IPS DF 4.7 (cell line): ENCODE results near the gene INPPL1.

ENCODE experiments used
- DNase-seq: peaks from one replicate; pipeline ENCODE4 v3.0.0-alpha.2; 2013; ENCODE audit warnings: low spot score; ENCODE audit errors: extremely low read depth

INPPL1 gene

DNA sequence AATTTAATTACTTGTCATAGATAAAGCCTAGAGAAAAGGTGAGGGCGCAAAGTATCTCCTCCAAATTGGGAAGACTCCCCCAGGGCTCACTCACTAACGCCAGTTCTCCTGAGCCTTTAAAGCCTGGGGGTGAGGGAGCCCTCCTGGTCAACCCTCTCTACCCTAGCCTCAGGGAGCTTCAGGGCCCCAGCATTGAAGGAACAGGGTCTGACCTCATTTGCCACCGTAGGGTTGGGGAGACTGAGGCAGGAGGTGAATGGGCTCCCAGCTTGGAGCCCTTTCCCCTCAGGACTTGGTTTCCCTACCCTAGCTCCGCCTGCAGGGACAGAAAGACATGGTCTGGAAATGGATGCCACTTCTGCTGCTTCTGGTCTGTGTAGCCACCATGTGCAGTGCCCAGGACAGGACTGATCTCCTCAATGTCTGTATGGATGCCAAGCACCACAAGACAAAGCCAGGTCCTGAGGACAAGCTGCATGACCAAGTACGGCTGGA lies 6.3 kb upstream of the INPPL1 start:
- no peak for DNase-seq

DNA sequence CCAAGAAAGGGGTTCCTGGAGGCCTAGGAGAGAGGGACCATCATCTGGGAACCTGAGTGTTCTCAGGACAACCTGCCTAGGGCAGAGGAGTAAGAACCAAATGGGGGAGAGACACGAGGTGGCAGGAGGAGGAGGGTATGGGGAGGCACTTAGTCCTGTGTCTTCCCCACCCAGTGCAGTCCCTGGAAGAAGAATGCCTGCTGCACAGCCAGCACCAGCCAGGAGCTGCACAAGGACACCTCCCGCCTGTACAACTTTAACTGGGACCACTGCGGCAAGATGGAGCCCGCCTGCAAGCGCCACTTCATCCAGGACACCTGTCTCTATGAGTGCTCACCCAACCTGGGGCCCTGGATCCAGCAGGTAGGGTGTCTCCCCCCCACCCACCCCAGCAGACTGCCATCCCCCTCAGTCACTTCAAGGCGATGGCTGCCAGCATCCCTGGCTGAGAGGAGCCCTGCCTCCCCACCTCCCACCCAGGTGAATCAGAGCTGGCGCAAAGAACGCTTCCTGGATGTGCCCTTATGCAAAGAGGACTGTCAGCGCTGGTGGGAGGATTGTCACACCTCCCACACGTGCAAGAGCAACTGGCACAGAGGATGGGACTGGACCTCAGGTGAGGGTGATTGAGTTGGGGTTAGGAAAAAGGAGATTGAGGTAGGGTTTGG lies 3.7 kb upstream of the INPPL1 start:
- no peak for DNase-seq

DNA sequence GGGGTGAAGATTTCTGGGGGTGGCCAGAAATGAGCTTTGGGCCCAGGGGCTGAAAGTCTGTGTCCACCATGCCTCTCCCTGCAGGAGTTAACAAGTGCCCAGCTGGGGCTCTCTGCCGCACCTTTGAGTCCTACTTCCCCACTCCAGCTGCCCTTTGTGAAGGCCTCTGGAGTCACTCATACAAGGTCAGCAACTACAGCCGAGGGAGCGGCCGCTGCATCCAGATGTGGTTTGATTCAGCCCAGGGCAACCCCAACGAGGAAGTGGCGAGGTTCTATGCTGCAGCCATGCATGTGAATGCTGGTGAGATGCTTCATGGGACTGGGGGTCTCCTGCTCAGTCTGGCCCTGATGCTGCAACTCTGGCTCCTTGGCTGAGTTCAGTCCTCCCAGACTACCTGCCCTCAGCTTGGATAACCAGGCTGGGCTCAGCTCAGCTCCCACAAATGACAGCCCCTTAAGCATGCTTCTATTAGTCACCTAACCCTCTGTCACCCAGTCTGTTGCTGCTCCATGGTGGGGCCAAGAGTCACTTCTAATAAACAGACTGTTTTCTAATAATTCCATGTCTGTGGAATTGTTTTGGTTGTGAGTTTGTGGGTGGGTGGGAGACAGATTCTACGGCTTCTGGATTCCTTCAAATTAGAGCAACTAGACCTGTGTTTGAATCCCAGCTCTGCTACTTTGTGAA lies 3.0 kb upstream of the INPPL1 start:
- no peak for DNase-seq

DNA sequence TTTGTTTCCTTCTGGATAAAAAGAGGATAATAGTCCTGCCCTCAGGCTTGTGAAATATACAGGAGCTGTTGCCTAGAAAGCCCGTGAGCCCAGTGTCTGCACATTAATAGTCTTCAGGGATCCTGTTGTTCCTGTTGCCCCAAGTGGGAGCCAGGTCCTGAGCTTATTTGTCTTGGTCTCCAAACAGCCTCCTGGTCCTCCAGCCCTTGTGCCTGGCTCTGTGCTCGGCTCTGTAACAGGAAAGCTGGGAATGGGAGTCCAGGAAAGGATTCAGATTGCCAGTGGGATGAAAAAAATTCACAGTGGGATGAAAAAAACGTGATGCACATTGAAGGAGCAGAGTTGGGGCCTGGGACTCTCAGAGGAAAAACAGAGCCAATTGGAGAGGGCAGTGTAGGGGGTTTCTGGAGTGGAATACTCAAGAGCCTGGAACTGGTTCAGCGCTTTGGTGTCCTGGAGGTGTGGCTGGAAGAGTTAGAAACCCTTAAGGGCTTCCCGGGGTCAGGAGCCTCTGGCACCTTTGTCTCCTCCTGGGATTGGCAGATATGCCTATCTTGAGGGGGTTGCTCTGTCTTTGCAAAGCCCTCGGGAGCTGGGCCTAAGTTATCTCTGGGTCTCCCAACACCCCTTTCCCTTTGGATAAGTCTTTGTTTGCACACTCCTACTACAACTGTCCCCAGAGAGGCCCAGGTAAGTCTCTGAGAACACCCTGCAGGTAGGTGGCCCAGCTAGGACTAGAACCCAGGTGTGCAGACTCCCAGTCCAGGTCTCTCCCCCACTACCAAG lies 2.3 kb upstream of the INPPL1 start:
- no peak for DNase-seq

DNA sequence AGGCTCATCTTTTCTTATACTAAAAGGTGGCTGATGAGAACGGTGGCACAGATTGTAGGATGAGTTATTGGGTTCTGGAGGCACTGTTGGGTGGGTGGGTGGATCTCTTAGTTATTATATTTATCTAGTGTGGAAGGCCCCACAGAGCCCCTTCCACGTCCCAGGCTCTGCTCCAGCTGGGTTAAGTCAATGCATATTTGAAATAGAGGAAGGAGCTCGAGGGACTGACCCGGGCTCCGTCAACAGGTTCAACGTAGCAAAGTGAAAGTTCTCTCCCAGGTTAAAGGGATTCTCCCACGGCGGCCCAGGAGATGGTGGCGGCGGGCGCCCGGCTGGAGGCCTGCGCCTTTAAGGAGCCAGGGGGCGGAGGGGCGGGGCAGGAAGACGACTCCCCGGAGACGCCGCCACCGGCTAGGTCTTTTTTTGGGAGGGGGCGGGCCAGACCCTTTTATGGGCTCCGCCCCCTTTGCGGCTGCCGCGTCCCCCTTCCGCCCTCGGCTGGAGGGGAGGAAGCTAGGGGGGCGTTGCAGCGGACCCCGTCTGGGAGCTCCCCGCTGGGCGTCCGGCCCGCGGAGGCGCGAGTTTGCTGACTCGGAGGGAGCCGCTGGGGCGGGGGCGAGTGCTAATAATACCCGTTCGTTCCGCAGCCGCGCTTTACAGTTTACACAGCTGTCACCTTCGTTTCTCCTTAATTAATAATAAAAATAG lies 1.5 kb upstream of the INPPL1 start:
- no peak for DNase-seq

DNA sequence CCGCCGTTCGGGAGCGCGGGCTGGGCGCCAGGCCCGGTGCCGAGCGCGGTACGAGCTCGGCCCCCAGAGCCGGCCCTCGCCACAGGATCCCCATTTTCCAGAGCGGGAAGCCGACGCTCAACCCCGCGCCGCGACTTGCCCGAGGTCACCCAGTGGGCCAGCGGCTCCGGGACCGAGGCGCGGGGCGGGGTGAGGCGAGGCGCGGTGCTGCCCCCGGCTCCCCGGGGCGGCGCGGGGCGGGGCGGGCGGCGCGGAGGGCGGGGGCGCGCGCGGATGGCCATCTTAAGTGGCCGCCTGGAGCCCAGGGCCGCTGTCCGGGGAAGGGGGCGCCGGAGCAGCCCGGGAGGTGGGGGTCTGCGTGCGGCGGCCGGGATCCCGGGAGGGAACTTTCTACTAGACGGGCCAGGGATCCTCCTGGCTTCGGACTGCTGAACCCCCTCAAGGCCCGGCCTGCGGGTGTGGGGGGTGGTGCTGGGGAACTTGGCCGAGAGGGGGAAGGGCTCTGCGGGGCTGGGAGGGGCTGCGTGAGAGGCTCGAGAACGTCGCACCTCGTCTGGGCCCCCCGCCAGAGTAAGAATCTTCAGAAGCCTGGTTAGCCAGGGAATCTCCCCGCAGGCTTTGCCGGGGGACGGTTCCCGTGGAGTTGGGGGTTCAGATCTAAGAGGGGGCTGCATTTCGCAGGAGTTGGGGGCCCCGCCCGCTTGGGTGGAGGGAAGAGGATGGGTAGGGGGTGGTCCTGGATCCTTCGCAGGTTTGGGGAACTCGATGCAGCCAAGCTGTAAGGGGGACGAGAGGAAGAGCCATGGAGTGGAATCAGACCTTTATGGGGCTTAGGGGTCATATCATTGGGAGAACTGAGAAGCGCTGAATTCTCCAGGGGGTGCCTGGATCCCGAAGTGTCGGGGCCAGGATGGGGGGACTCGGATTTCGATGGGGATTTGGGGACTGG lies 678 bp upstream of the INPPL1 start:
- DNase-seq, result no peak

DNA sequence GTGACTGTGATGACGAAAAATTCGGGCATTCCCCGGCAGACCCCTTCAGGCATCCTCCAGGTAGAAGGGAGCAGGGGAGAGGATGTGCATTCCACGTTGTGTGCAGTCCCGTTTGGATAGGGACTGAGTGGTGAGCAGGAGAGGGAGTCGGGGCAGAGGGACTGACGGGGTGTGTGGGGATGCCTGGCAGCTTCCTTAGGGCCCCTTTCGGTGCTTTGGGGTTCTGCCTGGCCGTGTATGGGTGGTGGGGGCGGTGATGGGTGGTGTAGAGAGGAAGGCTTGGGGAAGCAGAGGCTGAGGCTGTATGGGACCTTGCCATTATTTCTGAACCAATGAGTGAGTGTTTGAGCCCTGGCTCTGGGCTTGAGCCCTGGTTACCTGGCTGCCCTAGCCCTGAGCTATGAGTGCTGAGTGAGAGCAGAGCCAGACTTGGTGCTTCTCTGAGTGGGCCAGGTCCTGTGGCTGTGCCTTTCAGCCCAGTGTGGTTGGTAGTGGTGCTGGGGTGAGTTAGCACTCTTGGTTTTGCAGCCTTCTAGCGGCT lies 914 bp downstream of the INPPL1 start:
- no peak for DNase-seq

DNA sequence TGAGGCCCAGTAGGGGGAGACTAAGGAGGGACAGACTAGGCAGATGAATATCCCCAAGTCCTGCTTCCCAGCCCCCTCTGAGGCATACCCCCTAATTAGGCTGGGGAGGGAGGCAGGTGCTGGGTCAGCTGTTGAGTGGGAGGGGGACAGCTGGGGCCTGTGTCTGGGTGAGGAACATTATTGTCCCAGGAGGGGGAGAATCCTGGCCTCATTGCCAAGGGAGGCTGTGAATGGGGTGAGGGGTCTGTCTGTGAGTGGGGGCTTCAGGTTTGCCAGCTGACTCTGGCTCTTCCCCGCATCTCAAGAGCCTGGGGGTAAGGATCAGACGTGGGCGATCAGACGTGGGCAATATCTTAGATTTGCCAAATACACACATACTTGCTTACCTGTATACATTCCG lies 2.1 kb downstream of the INPPL1 start:
- no peak for DNase-seq

DNA sequence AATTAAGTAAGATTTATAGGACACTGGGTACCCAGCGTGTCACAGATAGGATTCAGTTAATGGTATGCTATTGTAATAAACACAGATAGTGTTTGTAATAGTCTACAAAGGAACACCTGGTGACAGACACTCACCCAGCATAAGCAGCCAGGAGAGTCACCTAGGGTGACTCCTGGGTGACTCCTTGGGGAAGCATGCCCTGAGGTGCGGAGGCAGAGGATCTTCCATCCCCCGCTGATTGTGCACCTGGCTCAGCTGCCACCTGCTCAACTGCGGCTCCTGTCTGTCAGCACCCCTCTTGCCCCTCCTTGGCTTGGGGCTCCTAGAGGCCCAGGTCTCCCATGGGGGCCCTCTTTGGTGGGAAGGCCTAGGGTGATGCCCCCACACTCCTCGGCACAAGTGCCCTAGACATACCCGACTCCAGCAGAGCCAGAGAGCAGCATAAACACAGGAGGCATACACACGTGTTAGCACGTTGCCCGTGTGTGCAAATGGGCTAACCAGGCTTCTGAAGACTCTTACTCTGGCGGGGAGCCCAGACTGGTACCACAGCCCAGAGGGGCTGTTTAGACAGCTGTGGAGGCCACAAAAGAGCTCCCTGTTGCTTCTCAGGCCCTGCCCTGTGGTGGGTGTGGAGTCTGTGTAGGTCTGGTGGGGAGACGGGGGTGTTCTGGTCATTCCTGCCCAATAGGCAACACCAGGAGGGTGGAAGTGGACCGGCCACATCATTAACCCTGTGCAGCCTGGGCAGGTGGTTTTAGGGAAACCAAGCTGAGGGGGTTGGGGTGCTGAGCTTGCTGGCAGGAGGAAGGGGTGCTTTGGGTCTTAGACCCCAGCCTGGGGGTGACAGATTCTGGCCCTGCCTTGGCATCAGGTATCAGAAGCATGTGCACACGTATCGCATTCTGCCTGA lies 3.0 kb downstream of the INPPL1 start:
- DNase-seq, result no peak

DNA sequence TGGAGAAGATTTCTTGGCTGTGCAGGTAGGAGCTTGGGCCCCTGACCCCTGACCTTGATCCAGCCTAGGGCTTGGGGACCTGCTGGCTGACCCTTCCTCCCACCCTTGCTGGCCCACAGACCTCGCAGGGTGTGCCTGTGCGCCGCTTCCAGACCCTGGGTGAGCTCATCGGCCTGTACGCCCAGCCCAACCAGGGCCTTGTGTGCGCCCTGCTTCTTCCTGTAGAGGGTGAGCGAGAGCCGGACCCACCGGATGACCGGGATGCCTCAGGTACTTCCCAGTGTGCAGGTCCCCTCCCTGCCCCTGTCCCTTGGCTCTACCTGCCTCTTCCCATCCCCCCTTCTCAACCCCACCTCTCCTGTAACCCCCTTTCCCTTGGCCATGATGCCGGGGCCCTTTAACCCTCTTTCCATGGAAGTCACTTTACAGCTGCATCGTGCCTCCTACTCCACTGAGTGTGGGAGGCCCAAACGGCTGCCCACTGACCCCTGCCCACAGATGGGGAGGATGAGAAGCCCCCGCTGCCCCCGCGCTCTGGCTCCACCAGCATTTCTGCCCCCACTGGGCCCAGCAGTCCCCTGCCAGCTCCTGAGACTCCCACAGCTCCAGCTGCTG lies 3.8 kb downstream of the INPPL1 start:
- no peak for DNase-seq

DNA sequence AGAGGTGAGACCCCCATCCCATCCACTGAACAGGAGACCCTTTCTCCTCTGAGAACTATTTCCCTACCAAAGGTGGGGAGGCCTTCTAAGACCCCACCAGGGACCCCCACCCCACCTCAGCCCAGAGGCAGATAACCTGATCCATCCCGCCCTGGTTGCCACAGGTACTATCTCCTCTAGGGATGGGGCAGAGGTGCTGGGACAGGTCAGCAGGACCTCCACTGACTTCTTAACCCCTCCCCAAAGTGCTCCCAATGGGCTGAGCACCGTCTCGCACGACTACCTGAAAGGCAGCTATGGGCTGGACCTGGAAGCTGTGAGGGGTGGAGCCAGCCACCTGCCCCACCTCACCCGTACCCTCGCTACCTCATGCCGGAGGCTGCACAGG lies 4.3 kb downstream of the INPPL1 start:
- DNase-seq, result no peak

DNA sequence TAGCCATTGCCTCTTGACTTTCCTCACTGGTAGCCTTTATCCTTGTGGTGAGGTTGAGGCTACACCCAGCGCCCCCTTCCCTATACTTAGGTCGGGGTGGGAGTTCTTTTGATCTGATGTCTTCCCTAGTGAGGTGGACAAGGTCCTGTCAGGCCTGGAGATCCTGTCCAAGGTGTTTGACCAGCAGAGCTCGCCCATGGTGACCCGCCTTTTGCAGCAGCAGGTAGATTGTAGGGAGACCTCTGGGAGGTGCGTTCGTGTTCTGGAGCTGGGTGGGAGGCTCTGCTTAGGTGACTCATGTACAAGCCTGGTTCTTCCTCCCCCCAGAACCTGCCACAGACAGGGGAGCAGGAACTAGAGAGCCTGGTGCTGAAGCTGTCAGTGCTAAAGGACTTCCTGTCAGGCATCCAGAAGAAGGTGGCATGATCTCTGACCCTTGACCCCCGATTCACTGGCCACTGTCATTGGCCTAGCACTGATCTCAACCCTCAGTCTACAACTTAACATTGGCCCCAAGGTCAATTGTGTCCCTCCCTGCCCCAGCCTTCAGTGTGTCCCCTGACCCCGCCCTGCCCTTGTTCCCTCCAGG lies 4.9 kb downstream of the INPPL1 start:
- no peak for DNase-seq

DNA sequence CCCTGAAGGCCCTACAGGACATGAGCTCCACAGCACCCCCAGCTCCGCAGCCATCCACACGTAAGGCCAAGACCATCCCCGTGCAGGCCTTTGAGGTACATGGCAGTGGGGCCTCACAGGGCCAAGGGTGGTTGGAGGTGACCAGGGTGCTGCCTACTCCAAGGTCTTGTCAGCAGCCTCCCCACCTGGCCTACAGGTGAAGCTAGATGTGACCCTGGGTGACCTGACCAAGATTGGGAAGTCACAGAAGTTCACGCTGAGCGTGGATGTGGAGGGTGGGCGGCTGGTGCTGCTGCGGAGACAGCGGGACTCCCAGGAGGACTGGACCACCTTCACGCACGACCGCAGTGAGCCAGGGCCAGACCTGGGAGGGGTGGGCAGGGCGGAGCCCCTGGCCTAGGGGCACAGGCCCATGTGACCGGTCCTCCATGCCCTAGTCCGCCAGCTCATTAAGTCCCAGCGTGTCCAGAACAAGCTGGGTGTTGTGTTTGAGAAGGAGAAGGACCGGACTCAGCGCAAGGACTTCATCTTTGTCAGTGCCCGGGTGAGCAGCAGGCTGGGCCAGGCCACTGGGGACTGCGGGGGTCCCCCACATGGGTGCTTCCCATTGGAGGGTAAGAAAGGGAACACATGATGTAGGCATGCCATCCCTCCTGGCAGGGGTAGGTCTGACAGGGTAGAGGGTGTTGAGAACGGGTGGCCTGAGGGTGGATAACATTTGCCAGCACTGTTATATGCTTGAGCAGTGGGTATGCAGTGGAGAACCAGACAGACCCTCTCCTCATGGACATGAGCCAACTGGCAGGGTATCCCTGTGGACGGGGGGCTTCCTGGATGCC lies 5.6 kb downstream of the INPPL1 start:
- DNase-seq, result no peak

DNA sequence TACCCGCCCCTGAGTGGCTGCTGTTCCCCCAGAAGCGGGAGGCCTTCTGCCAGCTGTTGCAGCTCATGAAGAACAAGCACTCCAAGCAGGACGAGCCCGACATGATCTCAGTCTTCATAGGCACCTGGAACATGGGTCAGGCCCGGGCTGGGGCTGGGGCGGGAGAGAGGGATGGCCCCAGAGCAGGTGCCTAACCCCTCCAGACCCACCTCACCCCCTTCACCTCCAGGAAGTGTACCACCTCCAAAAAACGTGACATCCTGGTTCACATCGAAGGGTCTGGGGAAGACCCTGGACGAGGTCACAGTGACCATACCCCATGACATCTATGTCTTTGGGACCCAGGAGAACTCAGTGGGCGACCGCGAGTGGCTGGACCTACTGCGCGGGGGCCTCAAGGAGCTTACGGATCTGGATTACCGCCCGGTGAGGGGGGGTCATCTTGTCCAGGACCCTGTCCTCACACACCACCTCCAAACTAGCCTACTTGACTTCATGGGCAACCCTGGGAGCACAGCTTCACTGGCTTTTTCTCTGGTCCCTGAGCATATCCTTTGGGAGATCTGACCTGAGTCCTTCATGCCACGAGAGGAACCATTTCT lies 6.3 kb downstream of the INPPL1 start:
- DNase-seq, result no peak

DNA sequence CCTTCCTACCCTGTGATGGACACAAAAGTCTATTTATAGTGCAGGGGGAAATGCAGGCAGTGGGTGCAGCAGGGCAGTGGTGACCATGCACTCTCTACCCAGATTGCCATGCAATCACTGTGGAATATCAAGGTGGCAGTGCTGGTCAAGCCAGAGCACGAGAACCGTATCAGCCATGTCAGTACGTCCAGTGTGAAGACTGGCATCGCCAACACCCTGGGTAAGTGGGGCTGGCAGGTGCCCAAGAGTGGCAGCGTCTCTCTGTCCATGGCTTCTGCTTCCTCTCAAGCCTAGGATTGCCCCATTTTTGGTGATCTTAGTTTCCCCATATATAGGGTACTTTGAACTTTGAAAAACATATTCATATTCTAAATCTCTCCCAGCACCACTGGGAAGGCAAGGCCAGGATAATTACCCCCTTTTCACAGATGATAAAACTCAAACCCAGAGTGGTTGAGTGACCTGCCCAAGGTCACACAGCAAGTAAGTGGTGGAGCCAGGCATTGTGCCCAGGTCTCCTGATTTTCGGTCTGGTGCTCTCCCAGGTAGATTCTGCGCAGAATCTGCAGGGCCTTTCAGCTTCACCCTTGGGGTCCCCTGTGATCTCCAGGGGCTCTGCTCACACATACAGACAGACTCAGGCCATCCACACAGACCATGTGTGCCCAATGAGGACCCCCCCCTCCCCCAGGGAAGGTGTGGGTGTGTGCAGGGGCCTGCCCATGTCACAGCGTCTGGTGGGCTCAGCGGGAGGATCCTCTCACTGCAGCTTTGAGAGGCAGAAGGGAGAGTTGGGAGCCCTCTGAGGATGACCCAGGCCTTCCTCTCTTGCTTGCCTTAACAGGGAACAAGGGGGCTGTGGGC lies 7.1 kb downstream of the INPPL1 start:
- DNase-seq, result no peak
